ENCODE results near the gene CNTN4. TPM values are rescaled to one million over a fixed set of nuclear protein-coding genes. Genes with fewer than 3 reads are reported as not detected.

Gene CNTN4
- total RNA-seq, 1 donor from 2014 or later = 56.9 TPM

DNA sequence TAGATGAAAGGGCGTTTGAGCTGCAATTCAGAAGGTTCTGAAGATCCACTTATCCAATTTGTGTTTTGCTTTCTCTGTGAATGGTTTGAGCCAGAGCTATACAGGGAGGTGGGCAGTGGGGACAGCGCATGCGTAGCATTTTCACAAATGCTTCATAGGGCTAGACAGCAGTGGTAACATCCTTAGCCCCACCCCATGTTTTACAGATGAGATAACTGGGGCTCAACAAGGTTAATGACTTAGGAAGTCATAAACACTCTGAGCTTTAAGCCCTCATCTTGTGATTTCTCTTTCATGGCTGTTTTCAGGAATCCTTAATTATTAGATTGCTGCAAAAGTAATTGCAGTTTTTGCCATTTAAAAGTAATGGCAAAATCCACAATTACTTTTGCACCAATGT, 602.8 kb downstream of the CNTN4 start:
- no peak for DNase-seq

DNA sequence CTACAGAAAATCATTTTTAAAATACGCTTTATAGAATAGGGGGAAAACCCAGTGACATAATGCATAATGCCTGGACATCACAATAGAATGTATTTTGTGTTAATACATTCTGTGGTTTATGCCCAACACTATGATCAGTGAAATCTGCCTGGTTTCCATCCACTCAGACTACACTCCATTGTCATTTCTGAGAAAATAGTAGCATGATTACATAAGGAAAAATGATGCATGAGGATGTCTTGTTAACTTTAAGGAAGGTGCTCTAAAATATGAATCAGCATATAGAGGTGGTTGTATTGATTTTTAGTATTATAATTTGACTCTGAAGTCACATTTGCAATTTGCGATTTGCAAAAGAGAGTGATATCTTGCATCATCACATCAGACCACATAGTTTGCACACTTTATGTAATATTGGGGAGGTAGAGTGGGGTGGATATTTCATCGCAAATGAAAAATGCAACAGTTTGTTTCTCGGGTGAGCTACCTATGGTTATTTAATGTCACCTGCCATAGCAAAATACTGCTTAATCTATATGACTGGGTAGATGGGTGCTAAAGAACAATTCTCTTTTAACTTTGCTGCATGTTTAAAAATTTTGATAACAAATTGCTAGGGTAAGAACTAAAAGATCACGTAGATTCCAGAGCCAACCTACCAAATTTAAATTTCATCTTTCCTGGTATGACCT, 607.6 kb downstream of the CNTN4 start:
- DNase-seq = no peak

DNA sequence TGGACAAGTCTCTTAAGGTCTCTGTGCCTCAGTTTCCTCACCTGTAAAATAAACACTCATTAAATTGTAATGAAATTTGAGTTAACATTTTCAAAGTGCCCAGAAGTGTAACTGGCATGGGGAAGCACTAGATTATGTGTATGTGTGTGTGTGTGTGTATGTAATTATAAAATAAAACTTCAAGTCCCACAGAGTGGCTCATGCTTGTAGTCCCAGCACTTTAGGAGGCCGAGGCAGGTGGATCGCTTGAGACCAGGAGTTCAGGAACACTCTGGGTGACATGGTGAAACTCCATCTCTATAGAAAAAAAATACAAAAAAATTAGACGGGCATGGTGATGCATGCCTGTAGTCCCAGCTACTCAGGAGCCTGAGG, 608.2 kb downstream of the CNTN4 start:
- DNase-seq = no peak

DNA sequence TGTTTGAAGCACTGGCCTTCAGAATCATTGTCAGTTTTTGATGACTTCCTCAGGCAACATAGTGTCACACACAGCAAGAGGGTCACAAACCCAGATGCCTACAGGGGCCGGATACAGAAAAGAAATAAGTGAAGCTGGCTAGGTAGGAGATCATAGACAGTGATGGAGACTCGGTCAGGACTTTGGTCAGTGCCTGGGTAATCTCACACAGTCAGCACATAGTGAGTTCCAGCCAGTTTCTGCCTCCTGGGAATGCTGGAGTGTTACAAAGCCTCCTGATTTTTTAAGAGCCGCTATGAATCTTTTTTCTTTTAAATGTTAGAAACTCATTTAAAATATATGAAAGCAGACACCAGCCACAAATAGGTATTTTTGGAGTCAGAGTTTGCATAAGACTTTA, 612.4 kb downstream of the CNTN4 start:
- no peak for DNase-seq

DNA sequence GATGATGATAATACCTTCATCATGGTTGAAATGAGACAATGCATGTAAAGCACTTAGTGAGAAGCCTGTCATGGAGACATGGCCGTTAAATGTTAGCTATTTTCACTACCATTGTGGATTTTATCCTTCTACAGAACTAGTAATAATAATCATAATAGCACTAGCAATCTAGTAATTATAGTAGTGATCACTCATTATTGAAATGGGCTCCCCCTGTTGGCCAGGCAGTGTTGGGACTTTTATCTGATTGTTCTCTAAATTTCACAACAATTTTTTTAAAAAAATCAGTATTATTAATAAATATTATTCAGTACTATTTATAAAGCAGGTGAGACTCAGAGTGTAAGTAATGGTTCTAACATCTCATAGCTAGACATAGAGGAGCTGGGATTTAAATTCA, 615.3 kb downstream of the CNTN4 start:
- DNase-seq = no peak

DNA sequence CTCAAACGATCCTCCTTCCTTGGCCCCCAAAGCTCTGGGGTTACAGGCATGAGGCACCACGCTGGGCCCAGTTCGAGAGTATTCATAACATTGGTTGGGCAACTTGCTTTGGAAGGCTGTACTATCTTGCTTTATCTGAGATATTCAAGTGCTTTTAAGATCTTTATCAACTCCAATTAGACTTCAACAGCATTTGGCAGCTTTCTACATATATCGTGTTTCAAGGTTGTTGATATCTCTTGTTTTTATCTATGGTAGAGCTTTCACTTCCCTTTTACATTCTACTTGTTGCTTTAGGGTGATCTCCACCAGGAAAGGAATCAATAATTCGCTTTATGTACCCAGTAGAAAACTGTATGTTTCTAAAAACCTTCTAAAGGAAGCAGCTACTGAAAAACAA, 616.2 kb downstream of the CNTN4 start:
- DNase-seq = no peak

DNA sequence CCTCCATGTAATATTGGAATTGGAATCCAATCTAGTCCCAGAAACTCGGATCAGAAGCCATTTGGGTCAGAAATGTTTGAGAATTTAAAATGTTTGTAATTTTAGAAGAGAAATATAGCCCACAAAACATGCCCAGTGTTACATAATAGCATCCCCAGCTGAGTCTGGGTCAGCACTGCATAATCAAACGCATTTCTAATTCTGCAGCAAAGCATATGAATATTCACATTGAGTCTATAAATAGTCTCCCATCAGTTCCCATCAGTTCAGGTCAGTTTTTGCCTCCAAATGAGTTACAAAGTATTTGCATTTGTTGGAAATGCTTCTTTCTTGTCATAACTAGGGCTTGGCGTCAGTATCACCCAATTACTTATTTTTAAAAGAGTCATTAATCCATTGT, 628.4 kb downstream of the CNTN4 start:
- DNase-seq = no peak

DNA sequence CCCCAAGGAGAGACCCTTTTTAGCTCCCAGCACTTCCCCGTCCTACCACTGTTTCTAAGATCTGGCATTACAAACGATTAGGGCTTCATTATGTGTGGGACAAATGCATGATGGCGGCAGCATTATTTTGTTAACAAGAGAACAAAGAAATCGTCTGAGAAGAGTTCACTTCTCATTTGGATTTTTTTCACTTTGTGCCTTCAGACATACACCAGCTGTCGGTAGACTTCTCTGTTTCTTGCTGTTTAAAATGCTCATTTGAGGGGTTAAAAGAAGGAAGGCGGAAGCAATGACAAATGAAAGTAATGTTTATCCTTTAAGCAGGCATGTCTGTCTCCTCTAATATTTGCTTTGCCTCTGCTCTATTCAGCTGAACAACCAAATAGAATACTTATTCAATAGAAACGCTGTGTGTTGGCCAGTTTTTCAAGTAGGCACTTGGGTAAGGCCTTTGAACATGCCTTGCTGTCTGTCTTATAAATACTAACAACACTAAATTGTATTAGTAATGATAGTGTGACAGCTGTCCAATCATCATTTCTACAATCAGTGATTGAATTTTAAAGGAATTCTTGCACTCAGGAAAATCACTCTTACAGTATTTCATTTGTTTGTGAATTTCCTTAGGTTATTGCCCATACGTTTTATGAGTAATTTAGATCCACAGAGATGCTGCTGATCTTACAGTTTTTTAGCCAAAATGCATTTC, 629.1 kb downstream of the CNTN4 start:
- DNase-seq = no peak

DNA sequence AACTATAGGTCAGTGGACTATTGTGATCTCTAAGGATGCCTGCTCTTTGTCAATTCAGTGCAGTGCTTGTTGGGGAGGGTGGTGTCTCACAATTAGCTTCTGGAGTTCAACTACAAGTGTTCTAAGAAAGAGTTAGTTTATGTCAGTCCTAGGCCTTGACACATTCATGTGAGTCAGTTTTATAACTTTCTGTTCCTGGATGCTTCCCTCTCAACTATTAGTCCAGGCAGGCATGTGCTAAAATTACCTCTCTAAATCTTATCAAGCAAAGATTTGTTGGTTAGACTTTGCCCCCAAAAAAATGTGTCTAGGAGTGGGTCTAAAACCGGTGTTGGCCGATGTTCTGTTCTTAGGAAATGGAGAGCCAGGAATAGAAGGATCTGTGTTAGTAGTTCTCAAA, 633.2 kb downstream of the CNTN4 start:
- DNase-seq = no peak

DNA sequence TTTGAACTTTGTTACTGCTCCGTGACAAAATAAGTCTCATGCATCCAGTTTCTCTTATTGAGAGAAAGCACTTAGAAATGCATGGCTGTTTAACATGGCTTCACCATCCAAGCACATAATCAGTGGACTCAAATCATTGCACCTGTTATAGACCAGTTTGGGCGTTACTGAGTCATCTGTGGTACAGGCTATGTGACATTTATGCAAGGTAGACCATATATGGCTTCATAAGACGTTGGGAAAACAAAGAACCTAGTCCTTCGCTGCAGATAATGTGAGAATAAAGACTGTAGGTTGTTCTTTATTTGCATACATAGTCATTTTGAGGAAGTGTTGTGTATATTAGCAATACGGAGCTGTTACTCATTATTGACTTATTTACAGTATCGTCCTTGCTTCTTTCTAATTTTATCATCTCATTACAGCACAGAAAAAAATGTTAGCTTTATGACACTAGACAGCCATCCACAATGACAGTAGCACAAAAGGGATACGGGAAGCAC, 636.8 kb downstream of the CNTN4 start:
- DNase-seq = no peak

DNA sequence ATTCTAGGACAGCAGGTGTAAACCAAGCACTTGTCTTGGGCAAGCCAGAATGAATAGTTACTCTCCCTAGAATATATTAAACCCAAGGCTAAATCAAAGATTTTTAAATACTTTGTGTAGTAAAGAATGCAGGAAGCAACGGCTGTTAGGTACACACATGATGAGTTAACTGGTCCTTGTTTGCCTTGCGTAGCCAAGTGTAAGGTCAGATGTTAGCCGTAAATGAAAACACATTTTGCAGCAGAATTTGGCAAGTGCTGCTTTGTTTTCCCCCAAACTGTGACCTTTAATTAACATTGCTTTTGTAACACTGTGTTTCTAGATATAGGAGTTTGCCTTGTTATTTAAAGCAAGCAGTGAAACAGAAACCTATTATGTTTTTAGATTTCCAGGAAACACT, 642.9 kb downstream of the CNTN4 start:
- DNase-seq = no peak

DNA sequence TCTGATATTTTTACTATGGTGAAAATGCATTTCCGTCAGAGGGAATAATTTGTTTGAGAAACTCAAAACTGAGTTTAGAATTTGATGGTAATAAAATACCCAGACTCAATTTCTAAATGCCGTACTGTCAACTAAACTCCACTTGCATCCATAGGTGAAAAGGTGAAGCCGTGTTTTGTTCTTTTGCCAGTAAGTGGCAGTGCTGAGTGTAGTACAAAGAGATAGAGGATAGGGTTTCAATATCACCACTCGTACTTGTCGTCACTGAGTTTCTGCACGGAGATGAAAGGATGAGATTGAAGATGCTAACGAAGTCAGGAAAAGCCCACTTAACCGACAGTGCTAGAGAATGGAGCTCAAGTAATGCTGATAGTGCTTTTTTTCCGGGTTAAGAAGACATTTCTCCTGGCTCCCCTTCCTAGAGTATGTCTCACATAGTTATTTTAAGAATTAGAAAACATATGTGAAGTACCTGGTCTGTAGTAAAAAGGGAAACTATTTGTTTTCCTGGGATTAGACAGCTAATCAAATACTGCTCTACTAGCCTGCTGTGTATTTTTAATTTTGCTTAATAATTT, 666.4 kb downstream of the CNTN4 start:
- DNase-seq = no peak

DNA sequence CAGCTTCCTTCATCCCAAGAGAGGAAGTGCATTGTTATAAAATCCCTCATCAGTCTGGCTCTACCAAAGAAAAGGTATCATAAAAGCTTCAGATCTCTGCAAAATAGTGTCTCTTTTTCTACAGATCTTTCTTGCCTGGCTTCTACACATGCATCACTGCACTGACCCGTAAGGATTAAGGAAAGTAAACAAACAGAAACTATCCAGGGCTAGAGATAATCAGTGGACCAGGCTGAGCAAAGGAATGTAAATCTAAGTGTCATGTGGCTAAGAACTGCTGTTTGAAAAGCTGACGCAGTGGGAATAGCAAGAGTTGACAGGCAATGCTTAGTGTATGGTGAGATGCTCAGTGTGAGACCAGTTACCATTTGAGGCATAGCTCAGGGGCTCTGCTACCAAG, 671.8 kb downstream of the CNTN4 start:
- no peak for DNase-seq

DNA sequence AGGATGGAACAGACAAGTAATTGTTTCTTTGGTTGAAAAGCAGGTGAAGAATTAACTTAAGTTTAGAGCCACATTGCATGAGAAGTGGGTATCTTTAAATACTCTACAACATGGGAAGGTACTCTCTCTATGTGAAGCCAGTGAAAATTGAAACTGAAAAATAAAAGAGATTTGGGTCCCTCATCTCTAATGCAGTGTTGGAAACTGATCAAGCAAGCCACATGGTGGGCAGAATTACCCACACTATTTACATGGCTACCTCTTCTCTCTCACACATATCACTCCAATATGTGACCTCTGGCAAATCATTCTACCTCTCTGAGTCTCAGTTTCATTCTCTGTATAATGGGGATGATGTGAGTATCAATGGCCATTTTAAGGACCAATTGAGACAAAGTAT, 672.5 kb downstream of the CNTN4 start:
- no peak for DNase-seq

DNA sequence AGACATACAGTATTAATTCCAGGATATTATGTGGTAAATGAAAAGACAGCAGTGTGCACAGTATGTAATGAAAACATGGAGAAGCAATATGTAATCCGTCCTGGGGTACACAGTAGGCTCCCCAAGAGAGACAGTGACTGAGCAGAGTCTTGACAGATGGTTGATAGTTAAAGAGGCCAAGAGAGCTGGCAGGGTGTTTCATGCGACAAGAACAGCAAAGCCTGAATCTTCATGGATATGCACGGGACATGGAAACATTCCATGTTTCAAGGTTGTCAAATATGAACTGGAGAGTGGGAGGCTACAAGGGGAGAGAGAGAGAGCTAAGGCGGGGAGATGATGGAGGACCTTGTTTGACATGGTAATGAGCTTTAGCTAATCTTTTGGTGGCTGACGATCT, 673.1 kb downstream of the CNTN4 start:
- no peak for DNase-seq

DNA sequence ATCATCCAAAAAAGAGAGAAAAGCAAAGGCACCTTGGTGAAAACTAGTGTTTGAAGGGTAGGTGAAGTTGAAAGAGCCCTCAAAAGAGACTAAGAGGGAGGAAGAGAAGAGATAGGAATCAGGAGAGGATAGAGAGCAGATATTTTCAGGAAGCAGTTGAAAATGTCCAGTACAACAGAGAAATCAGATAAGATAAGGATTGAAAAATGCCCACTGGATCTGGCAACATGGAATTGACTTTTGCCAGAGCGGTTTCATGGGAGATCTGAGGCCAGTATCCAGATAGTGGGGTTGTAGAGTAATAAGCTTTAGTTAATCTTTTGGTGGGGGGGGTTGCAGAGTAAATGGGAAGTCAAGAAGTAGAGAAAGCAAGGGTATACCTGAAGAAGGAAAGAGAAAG, 674.1 kb downstream of the CNTN4 start:
- DNase-seq = no peak

DNA sequence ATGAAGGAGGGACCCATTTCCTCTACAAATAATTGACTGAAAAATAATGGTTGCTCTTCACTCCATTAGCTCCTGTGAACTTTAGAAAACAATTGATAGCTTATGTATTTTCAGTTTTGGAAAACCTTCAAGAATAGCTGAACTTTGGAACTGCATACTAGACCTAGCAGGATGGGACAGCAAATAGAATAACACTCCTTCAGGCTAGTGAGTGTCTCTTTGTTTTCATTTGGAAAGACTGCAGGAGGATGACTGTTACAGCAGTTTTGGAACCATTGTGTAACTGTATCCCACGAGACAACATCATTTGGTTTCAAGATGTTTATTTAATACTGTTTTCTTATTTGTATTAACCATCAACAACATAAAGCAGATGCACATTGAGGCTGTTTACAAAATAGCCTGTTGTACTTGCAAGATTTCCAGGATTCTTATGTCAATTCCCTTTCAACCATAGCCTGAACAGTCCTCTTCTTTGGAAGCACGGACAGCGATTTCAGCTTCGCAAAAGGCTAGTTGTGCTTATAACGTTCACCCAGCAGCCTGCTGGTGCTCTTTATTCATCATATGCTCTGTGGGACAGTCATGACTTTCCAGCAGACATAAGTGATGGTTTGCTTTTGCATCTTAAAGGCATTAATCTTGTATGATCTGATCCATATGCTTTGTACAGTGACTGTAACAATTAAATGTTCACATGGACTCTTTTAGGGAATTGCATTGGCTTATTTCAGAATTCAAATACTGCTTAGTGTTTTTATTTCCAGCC, 676.0 kb downstream of the CNTN4 start:
- no peak for DNase-seq

DNA sequence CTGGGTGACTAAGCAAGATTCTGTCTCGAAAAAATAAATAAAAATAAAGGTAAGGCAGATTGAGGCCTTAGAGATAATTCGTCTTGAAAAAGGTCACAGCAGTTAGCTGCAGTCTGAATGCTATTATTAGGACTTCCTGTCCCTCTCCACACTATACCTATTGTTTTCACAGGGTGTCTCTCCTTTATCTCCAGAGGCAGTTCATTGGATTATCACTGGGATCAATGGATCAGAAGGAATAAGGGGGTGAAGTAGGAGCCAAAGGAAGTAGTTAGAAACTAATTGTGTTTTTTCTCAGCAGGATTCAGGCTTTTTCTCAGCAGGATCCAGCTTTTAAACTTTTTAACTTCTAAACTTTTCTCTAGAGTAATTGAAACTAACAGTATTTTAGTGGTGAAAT, 684.6 kb downstream of the CNTN4 start:
- no peak for DNase-seq

DNA sequence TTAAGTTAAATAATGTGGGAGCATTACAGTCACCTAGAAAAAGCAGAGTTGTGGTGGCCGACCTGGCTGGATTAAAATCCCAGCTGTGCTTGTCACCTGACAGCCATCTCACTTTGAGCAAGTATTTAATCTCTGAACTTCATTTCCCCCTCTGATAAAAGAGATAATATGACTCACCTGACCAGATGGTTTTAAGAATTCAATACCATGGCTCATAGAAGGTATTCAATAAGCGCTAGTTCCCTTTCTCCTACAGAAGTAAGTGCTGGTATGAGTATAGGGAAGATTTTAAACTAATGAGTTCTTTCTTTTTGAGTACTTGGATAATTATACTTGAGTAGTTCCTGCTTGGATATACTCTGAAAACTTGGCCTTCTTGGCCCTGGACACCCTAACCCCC, 686.0 kb downstream of the CNTN4 start:
- DNase-seq = no peak

DNA sequence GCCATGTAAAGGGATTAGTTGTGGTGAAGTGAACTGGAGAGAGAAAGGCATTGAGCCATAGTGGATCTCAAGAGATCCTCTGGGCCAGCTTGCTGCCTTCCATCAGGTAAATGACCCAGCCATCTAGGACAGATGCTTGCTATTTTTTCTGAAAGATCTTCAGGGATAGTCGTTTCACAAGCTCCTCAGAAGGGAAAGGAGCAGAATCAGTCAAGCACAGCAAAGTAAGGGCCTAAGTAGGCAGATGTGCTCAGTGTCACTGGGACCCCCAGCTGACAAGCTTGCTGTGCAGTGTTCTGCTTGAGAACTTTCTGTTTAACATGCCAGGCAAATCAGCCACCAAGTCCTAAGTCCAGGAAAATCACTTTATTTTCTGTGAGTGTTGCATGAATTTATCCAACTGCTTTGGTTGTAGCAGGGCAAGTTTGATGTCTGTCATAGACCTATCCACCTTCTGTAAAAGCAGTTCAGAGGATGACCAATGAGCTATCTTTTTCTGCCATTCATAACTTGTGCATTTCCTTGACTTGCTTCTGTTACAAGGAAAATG, 691.7 kb downstream of the CNTN4 start:
- no peak for DNase-seq

DNA sequence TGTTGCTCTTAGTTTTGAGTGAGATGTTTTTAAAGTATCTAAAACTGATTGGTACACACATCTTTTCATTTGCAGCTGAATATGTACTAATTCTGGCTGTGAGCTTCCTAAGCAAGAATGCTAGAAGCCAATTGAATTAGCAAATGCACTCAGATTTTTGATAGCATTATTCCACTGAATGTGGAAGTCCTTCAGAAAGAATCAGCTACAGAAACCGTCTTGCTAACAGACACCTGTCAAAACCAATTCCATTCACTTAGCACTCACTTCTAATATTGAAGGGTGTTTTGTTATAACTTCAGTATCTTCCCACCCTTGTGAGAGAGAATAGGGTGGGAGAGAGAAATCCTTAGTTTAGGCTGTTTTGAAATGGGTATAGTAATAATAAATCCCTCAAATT, 693.8 kb downstream of the CNTN4 start:
- DNase-seq = no peak

DNA sequence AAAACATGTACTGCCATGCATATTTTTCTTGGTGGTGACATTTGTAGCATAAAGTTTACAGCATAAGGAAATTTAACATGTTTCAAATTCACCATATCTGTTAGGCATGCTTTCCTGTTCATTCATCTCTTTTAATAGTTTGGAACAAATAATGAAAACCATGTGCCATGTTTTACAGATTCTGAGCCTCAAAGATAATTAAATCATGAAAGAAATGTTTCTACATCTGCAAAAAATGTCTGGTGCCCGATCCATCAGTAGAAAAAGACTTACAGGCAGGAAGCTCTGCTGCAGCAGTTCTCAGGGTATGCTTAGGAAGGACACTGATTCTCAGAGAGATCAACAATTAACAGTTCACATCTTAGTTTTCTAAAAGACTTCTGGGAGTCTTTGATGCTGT, 695.3 kb downstream of the CNTN4 start:
- DNase-seq = no peak

DNA sequence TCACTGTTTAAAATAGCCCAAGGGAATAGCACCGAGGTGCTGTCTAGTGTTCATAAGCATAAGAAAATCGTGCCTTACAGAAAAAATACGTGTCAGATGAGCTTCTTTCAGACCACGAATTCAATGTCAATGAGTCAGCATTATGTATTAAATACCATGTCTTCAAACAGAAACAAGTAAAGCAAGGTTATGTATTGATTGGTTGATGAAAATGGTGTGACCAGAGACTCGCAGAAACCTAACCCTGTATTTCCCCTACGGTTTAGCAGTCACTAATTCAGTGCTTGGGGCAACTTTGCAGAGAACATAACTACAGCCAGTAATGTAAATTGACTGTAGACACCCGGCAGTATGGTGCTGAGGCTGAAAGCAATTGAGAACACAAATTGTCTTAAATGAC, 703.8 kb downstream of the CNTN4 start:
- no peak for DNase-seq

Measured in occipital lobe (tissue), 2 donors.